ENCODE measurements around the gene LKAAEAR1. TPM values are rescaled to one million over a fixed set of nuclear protein-coding genes. Genes with fewer than 3 reads are reported as not detected.
"Not testable (repeated sequence)": the region's sequence is repeated elsewhere in the genome, so short reads cannot be mapped to it uniquely, and the experiment has no call there.

LKAAEAR1 gene
- total and polyA plus RNA-seq, 4 donors: not detected

GRCh38 chr20:64119681-64120341, 35.6 kb upstream of the LKAAEAR1 start:
- Histone ChIP-seq H3K36me3 (ENCODE audit: control insufficient read depth in 1 of 2, insufficient read depth in 2 of 2, low read length in 1 of 2) (no peaks in the 10 kb centered on the region), H3K9me3 (ENCODE audit: control insufficient read depth, low read length) (no peaks in the 10 kb centered on the region), H3K27me3 (ENCODE audit: control insufficient read depth in 1 of 2, insufficient read depth in 2 of 2, low read length in 1 of 2) (no peaks in the 10 kb centered on the region), H3K27ac (ENCODE audit: low read depth in 1 of 2, low read length in 2 of 2) (no peak overlapping the region), H3K4me3 (ENCODE audit: low read length in 2 of 2) (no peak overlapping the region), H3K4me1 (ENCODE audit: control insufficient read depth in 1 of 2, insufficient read depth in 2 of 2, low read length in 2 of 2) (no peaks in the 10 kb centered on the region)
- WGBS, 2 donors: 61 to 62% methylated on average over 13 to 14 of the region's 14 CpGs
- intact Hi-C loops (cut with DNase I): loop anchor here (1.0 to 2.0 kb wide), 2 partner anchors 81 kb away; no protein-coding TSS in a partner anchor
- peak; percentile 36 to 55 for DNase-seq
- peak; percentile 26 for ATAC-seq (ENCODE audit: low FRiP score)

- DNase-seq (no peak), ATAC-seq (ENCODE audit: low FRiP score) (no peak)
- Histone ChIP-seq H3K9me3 (ENCODE audit: control insufficient read depth, low read length) (no peaks in the 10 kb centered on the region), H3K27ac (ENCODE audit: low read depth in 1 of 2, low read length in 2 of 2) (no peak overlapping the region), H3K36me3 (ENCODE audit: control insufficient read depth in 1 of 2, insufficient read depth in 2 of 2, low read length in 1 of 2) (no peaks in the 10 kb centered on the region), H3K27me3 (ENCODE audit: control insufficient read depth in 1 of 2, insufficient read depth in 2 of 2, low read length in 1 of 2) (no peaks in the 10 kb centered on the region), H3K4me1 (ENCODE audit: control insufficient read depth in 1 of 2, insufficient read depth in 2 of 2, low read length in 2 of 2) (no peaks in the 10 kb centered on the region), H3K4me3 (ENCODE audit: low read length in 2 of 2) (no peak overlapping the region)
- 78 to 82% methylated on average over 8 of the region's 8 CpGs for WGBS, 2 donors
- intact Hi-C loops (cut with DNase I): no loop called here
Measured at GRCh38 chr20:64119301-64119680, 35.1 kb upstream of the LKAAEAR1 start.

GRCh38 chr20:64117432-64117777, 33.2 kb upstream of the LKAAEAR1 start:
- H3K9me3 ChIP-seq (ENCODE audit: control insufficient read depth, low read length); intact Hi-C loops (cut with DNase I); ATAC-seq (ENCODE audit: low FRiP score); H3K27ac ChIP-seq (ENCODE audit: low read depth in 1 of 2, low read length in 2 of 2); H3K36me3 ChIP-seq (ENCODE audit: control insufficient read depth in 1 of 2, insufficient read depth in 2 of 2, low read length in 1 of 2); H3K4me1 ChIP-seq (ENCODE audit: control insufficient read depth in 1 of 2, insufficient read depth in 2 of 2, low read length in 2 of 2); DNase-seq; H3K27me3 ChIP-seq (ENCODE audit: control insufficient read depth in 1 of 2, insufficient read depth in 2 of 2, low read length in 1 of 2); H3K4me3 ChIP-seq (ENCODE audit: low read length in 2 of 2): not testable (repeated sequence)
- 70 to 96% methylated on average over 3 to 6 of the region's 6 CpGs for WGBS, 2 donors

GRCh38 chr20:64116541-64117431, 32.6 kb upstream of the LKAAEAR1 start:
- no peaks in the 10 kb centered on the region for H3K27me3 ChIP-seq (ENCODE audit: control insufficient read depth in 1 of 2, insufficient read depth in 2 of 2, low read length in 1 of 2)
- H3K4me1 ChIP-seq (ENCODE audit: control insufficient read depth in 1 of 2, insufficient read depth in 2 of 2, low read length in 2 of 2): no peaks in the 10 kb centered on the region
- ATAC-seq (ENCODE audit: low FRiP score): no peak
- intact Hi-C loops (cut with DNase I): no loop called here
- H3K9me3 ChIP-seq (ENCODE audit: control insufficient read depth, low read length): no peaks in the 10 kb centered on the region
- no peak overlapping the region for H3K27ac ChIP-seq (ENCODE audit: low read depth in 1 of 2, low read length in 2 of 2)
- peak; percentile 45 to 60 for DNase-seq
- H3K4me3 ChIP-seq (ENCODE audit: low read length in 2 of 2): no peak overlapping the region
- no peaks in the 10 kb centered on the region for H3K36me3 ChIP-seq (ENCODE audit: control insufficient read depth in 1 of 2, insufficient read depth in 2 of 2, low read length in 1 of 2)
- 77 to 82% methylated on average over 13 to 17 of the region's 17 CpGs for WGBS, 2 donors

GRCh38 chr20:64116016-64116415, 31.8 kb upstream of the LKAAEAR1 start:
- Histone ChIP-seq H3K27me3 (ENCODE audit: control insufficient read depth in 1 of 2, insufficient read depth in 2 of 2, low read length in 1 of 2) (no peaks in the 10 kb centered on the region), H3K9me3 (ENCODE audit: control insufficient read depth, low read length) (no peaks in the 10 kb centered on the region), H3K4me3 (ENCODE audit: low read length in 2 of 2) (no peak overlapping the region), H3K27ac (ENCODE audit: low read depth in 1 of 2, low read length in 2 of 2) (no peak overlapping the region), H3K36me3 (ENCODE audit: control insufficient read depth in 1 of 2, insufficient read depth in 2 of 2, low read length in 1 of 2) (no peaks in the 10 kb centered on the region), H3K4me1 (ENCODE audit: control insufficient read depth in 1 of 2, insufficient read depth in 2 of 2, low read length in 2 of 2) (no peaks in the 10 kb centered on the region)
- 77 to 80% methylated on average over 21 of the region's 21 CpGs for WGBS, 2 donors
- intact Hi-C loops (cut with DNase I): no loop called here
- DNase-seq (peak in 1 of 2 donors; percentile 69), ATAC-seq (ENCODE audit: low FRiP score) (no peak)

GRCh38 chr20:64115171-64115911, 31.1 kb upstream of the LKAAEAR1 start:
- Histone ChIP-seq H3K4me1 (ENCODE audit: control insufficient read depth in 1 of 2, insufficient read depth in 2 of 2, low read length in 2 of 2) (no peaks in the 10 kb centered on the region), H3K27me3 (ENCODE audit: control insufficient read depth in 1 of 2, insufficient read depth in 2 of 2, low read length in 1 of 2) (no peaks in the 10 kb centered on the region), H3K9me3 (ENCODE audit: control insufficient read depth, low read length) (no peaks in the 10 kb centered on the region), H3K27ac (ENCODE audit: low read depth in 1 of 2, low read length in 2 of 2) (no peak overlapping the region), H3K4me3 (ENCODE audit: low read length in 2 of 2) (no peak overlapping the region), H3K36me3 (ENCODE audit: control insufficient read depth in 1 of 2, insufficient read depth in 2 of 2, low read length in 1 of 2) (no peaks in the 10 kb centered on the region)
- intact Hi-C loops (cut with DNase I): no loop called here
- 74% methylated on average over 14 of the region's 14 CpGs for WGBS, 2 donors
- DNase-seq: peak in 1 of 2 donors; percentile 63
- ATAC-seq (ENCODE audit: low FRiP score): no peak

- H3K9me3 ChIP-seq (ENCODE audit: control insufficient read depth, low read length): no peaks in the 10 kb centered on the region
- WGBS, 2 donors: 77 to 81% methylated on average over 14 of the region's 14 CpGs
- no peak overlapping the region for H3K4me3 ChIP-seq (ENCODE audit: low read length in 2 of 2)
- intact Hi-C loops (cut with DNase I): no loop called here
- no peak for ATAC-seq (ENCODE audit: low FRiP score)
- peak in 1 of 2 donors; percentile 66 for DNase-seq
- no peaks in the 10 kb centered on the region for H3K36me3 ChIP-seq (ENCODE audit: control insufficient read depth in 1 of 2, insufficient read depth in 2 of 2, low read length in 1 of 2)
- no peaks in the 10 kb centered on the region for H3K27me3 ChIP-seq (ENCODE audit: control insufficient read depth in 1 of 2, insufficient read depth in 2 of 2, low read length in 1 of 2)
- H3K4me1 ChIP-seq (ENCODE audit: control insufficient read depth in 1 of 2, insufficient read depth in 2 of 2, low read length in 2 of 2): no peaks in the 10 kb centered on the region
- H3K27ac ChIP-seq (ENCODE audit: low read depth in 1 of 2, low read length in 2 of 2): no peak overlapping the region
Measured at GRCh38 chr20:64114356-64114971, 30.3 kb upstream of the LKAAEAR1 start.

- intact Hi-C loops (cut with DNase I): no loop called here
- DNase-seq (peak; percentile 21 to 61), ATAC-seq (ENCODE audit: low FRiP score) (no peak)
- H3K27ac ChIP-seq (ENCODE audit: low read depth in 1 of 2, low read length in 2 of 2): no peak overlapping the region
- H3K27me3 ChIP-seq (ENCODE audit: control insufficient read depth in 1 of 2, insufficient read depth in 2 of 2, low read length in 1 of 2): no peaks in the 10 kb centered on the region
- H3K36me3 ChIP-seq (ENCODE audit: control insufficient read depth in 1 of 2, insufficient read depth in 2 of 2, low read length in 1 of 2): no peaks in the 10 kb centered on the region
- WGBS, 2 donors: 81 to 83% methylated on average over 13 of the region's 13 CpGs
- H3K4me1 ChIP-seq (ENCODE audit: control insufficient read depth in 1 of 2, insufficient read depth in 2 of 2, low read length in 2 of 2): no peaks in the 10 kb centered on the region
- no peaks in the 10 kb centered on the region for H3K9me3 ChIP-seq (ENCODE audit: control insufficient read depth, low read length)
- H3K4me3 ChIP-seq (ENCODE audit: low read length in 2 of 2): no peak overlapping the region
Measured at GRCh38 chr20:64113796-64114355, 29.7 kb upstream of the LKAAEAR1 start.
